GM23338 (cell line): ENCODE measurements around the gene ENOX1. TPM values are rescaled to one million over a fixed set of nuclear protein-coding genes. Genes with fewer than 3 reads are reported as not detected.

Experiments
- ATAC-seq: fragments of 200-7000 bp; cut with Tn5 transposase; 3 replicates; pipeline ENCODE4 v1.9.1; 2020
- DNase-seq: peaks from one replicate; pipeline ENCODE4 v3.0.0-alpha.2; 2015; ENCODE audit warnings: low spot score
- H2AFZ ChIP-seq: fragments of 200-600 bp; sonication (generic); 2 replicates; pipeline ENCODE4 v1.8.0; 2016; ENCODE audit warnings: antibody characterized with exemption, mild to moderate bottlenecking, moderate library complexity
- H3F3A ChIP-seq: fragments of 200-600 bp; sonication (generic); replicated peaks from 2 replicates; pipeline ENCODE4 v1.8.0; 2017; ENCODE audit warnings: antibody characterized with exemption, mixed run types, low read depth
- H3K27ac ChIP-seq: fragments of 200-600 bp; sonication (generic); 2 replicates; pipeline ENCODE4 v1.6.1; 2016; ENCODE audit warnings: low read depth
- H3K27me3 ChIP-seq: fragments of 200-600 bp; sonication (generic); 2 replicates; pipeline ENCODE4 v1.8.0; 2016; ENCODE audit warnings: mild to moderate bottlenecking, mixed run types, moderate library complexity; ENCODE audit not compliant: insufficient read depth
- H3K36me3 ChIP-seq: fragments of 200-600 bp; sonication (generic); 2 replicates; pipeline ENCODE4 v1.8.0; 2016; ENCODE audit warnings: mild to moderate bottlenecking; ENCODE audit not compliant: insufficient read depth
- H3K4me1 ChIP-seq: fragments of 200-600 bp; sonication (generic); 2 replicates; pipeline ENCODE4 v1.8.0; 2016; ENCODE audit warnings: mild to moderate bottlenecking, moderate library complexity; ENCODE audit not compliant: insufficient read depth
- H3K4me2 ChIP-seq: fragments of 200-600 bp; sonication (generic); 2 replicates; pipeline ENCODE4 v1.7.1; 2017; ENCODE audit warnings: mixed run types
- H3K4me3 ChIP-seq: fragments of 200-600 bp; sonication (generic); 2 replicates; pipeline ENCODE4 v1.6.1; 2016; ENCODE audit warnings: mixed run types
- H3K79me2 ChIP-seq: fragments of 200-600 bp; sonication (generic); replicated peaks from 2 replicates; pipeline ENCODE4 v1.8.0; 2017; ENCODE audit warnings: mild to moderate bottlenecking; ENCODE audit not compliant: insufficient read depth
- H3K9me2 ChIP-seq: fragments of 200-600 bp; sonication (generic); 2 replicates; pipeline ENCODE4 v1.8.0; 2017; ENCODE audit not compliant: insufficient read depth
- H4K20me1 ChIP-seq: fragments of 200-600 bp; sonication (generic); replicated peaks from 2 replicates; pipeline ENCODE4 v1.8.0; 2017; ENCODE audit warnings: mild to moderate bottlenecking; ENCODE audit not compliant: insufficient read depth
- H3K27ac Mint-ChIP-seq: 2 replicates; pipeline ENCODE4 v1.8.0; 2020; ENCODE audit warnings: inconsistent platforms, mild to moderate bottlenecking, moderate library complexity, mixed read lengths
- H3K27me3 Mint-ChIP-seq: 3 replicates; pipeline ENCODE4 v1.8.0; 2022; ENCODE audit warnings: low read depth, mild to moderate bottlenecking, moderate library complexity, mixed read lengths, inconsistent platforms; ENCODE audit not compliant: insufficient read depth, poor library complexity
- H3K36me3 Mint-ChIP-seq: 3 replicates; pipeline ENCODE4 v1.8.0; 2021; ENCODE audit warnings: low read depth, mild to moderate bottlenecking, inconsistent platforms, moderate library complexity, mixed read lengths
- H3K4me1 Mint-ChIP-seq: 3 replicates; pipeline ENCODE4 v1.8.0; 2020; ENCODE audit warnings: mild to moderate bottlenecking, inconsistent platforms, mixed read lengths
- H3K4me3 Mint-ChIP-seq: 3 replicates; pipeline ENCODE4 v1.8.0; 2021; ENCODE audit warnings: moderate library complexity, mild to moderate bottlenecking, inconsistent platforms, mixed read lengths
- H3K9me3 Mint-ChIP-seq: 3 replicates; pipeline ENCODE4 v1.8.0; 2020; ENCODE audit warnings: moderate library complexity, mild to moderate bottlenecking, inconsistent platforms, mixed read lengths
- CREB1 ChIP-seq: fragments of 250-450 bp; sonication (Bioruptor Pico); IDR thresholded peaks from 2 replicates; pipeline ENCODE4 v1.5.0; 2020; ENCODE audit warnings: low read depth, mild to moderate bottlenecking, moderate library complexity
- CTCF ChIP-seq, 2 experiments: fragments of 200-600 bp in 1 of 2; sonication (generic) in 1 of 2; conservative IDR thresholded peaks; 2 replicates each; pipeline versions ENCODE4 v1.5.1 to v1.6.1; 2016 to 2017; ENCODE audit warnings: antibody characterized with exemption in 2 of 2, low read depth in 2 of 2, mild to moderate bottlenecking in 2 of 2, moderate library complexity in 1 of 2
- ETS1 ChIP-seq: IDR thresholded peaks from 2 replicates; pipeline ENCODE4 v1.6.1; 2016; ENCODE audit warnings: antibody characterized with exemption
- EZH2 ChIP-seq: fragments of 200-600 bp; sonication (generic); IDR thresholded peaks from one replicate; pipeline ENCODE4 v1.8.0; 2017; ENCODE audit warnings: antibody characterized with exemption, mild to moderate bottlenecking, low read depth; ENCODE audit not compliant: unreplicated experiment
- EZH2phosphoT487 ChIP-seq: fragments of 200-600 bp; sonication (generic); IDR thresholded peaks from one replicate; pipeline ENCODE4 v1.8.1; 2018; ENCODE audit warnings: antibody characterized with exemption; ENCODE audit not compliant: unreplicated experiment
- JUNB ChIP-seq: IDR thresholded peaks from one replicate; pipeline ENCODE4 v1.6.1; 2016; ENCODE audit warnings: antibody characterized with exemption; ENCODE audit not compliant: unreplicated experiment
- NANOG ChIP-seq: IDR thresholded peaks from 2 replicates; pipeline ENCODE4 v1.6.1; 2016; ENCODE audit warnings: antibody characterized with exemption, borderline replicate concordance
- POLR2AphosphoS5 ChIP-seq: IDR thresholded peaks from 2 replicates; pipeline ENCODE4 v1.6.1; 2016; ENCODE audit warnings: antibody characterized with exemption, low read depth
- REST ChIP-seq: IDR thresholded peaks from one replicate; pipeline ENCODE4 v1.6.1; 2018; ENCODE audit warnings: antibody characterized with exemption; ENCODE audit not compliant: unreplicated experiment
- STAT1 ChIP-seq: IDR thresholded peaks from one replicate; pipeline ENCODE4 v1.6.1; 2016; ENCODE audit warnings: antibody characterized with exemption; ENCODE audit not compliant: unreplicated experiment
- ZNF114 ChIP-seq: fragments of 250-450 bp; sonication (Bioruptor Pico); IDR thresholded peaks from 2 replicates; pipeline ENCODE4 v1.5.0; 2020; ENCODE audit warnings: mild to moderate bottlenecking, moderate library complexity
- ZNF331 ChIP-seq: fragments of 250-450 bp; sonication (Bioruptor Pico); IDR thresholded peaks from 2 replicates; pipeline ENCODE4 v1.5.0; 2020; ENCODE audit warnings: low read depth, mild to moderate bottlenecking, moderate library complexity
- ZNF462 ChIP-seq: fragments of 250-450 bp; sonication (Bioruptor Pico); IDR thresholded peaks from 2 replicates; pipeline ENCODE4 v1.5.0; 2020; ENCODE audit warnings: mild to moderate bottlenecking, moderate library complexity
- polyA plus RNA-seq: library from polyadenylated mRNA; unstranded; fragments of >200 nt; fragmentation: Nextera tagmentation; extraction: Ambion mirVana; gene quantifications from 2 replicates; pipeline ENCODE4 v1.2.1, GENCODE V29; 2016
- total RNA-seq: library from RNA; depleted of rRNA; stranded (reverse); fragments of >200 nt; shearing (Covaris generic); gene quantifications from 2 replicates; pipeline ENCODE4 v1.2.3, GENCODE V29; 2014

Gene ENOX1
- total and polyA plus RNA-seq, 2 experiments from 2014 or later, result 0.66 to 0.81 TPM

GRCh38 chr13:43298816-43299215 is 488.0 kb downstream of the ENOX1 start:
- no peak overlapping the region for H3K4me2 ChIP-seq
- no peaks in the 10 kb centered on the region for H3K9me2 ChIP-seq
- no peaks in the 10 kb centered on the region for H3K9me3 Mint-ChIP-seq
- peaks cover 19% of the 10 kb centered on the region for H3K4me1 Mint-ChIP-seq
- H3K4me1 ChIP-seq, result 0 out of 2 replicates have a peak, but pooled peaks cover 8% of the 10 kb centered on the region
- H3K36me3 ChIP-seq, result no peaks in the 10 kb centered on the region
- TF ChIP-seq JUNB (no peak), ETS1 (no peak), EZH2 (no peak), NANOG (no peak), EZH2phosphoT487 (no peak), CTCF (conservative IDR thresholded peaks at IDR 0.05; ENCODE audit: low read depth in 2 of 2) (no peak), CREB1 (CRISPR knock-in tag) (no peak), REST (no peak), STAT1 (no peak), ZNF114 (CRISPR knock-in tag) (no peak), POLR2AphosphoS5 (no peak), ZNF462 (CRISPR knock-in tag) (no peak), ZNF331 (CRISPR knock-in tag) (no peak)
- no peaks in the 10 kb centered on the region for H3F3A ChIP-seq
- H3K27ac Mint-ChIP-seq, result no peak overlapping the region
- no peak overlapping the region for H3K4me3 ChIP-seq
- no peak for DNase-seq
- H3K4me3 Mint-ChIP-seq, result no peak overlapping the region
- no peaks in the 10 kb centered on the region for H3K79me2 ChIP-seq
- H2AFZ ChIP-seq, result peak overlapping the region; percentile 9; the same call in 1 of the 2 replicates
- H3K27ac ChIP-seq, result no peak overlapping the region
- peaks cover 7% of the 10 kb centered on the region for H3K27me3 Mint-ChIP-seq
- no peaks in the 10 kb centered on the region for H3K36me3 Mint-ChIP-seq
- no peaks in the 10 kb centered on the region for H4K20me1 ChIP-seq
- ATAC-seq, result no peak
- H3K27me3 ChIP-seq, result no peaks in the 10 kb centered on the region
